ENCODE results near the gene AQP2.

AQP2 gene

GRCh38 chr12:49941556-49942511, 8.7 kb upstream of the AQP2 start:
- no peak for DNase-seq (ENCODE audit: low spot score)

GRCh38 chr12:49942512-49942893, 8.0 kb upstream of the AQP2 start:
- DNase-seq (ENCODE audit: low spot score), result no peak

- DNase-seq (ENCODE audit: low spot score), result no peak
These were observed 7.5 kb upstream of the AQP2 start for GRCh38 chr12:49942921-49943624.

- no peak for DNase-seq (ENCODE audit: low spot score)
These were observed 6.9 kb upstream of the AQP2 start for GRCh38 chr12:49943625-49943960.

- no peak for DNase-seq (ENCODE audit: low spot score)
These were observed 6.5 kb upstream of the AQP2 start for GRCh38 chr12:49944046-49944445.

- DNase-seq (ENCODE audit: low spot score), result no peak
These were observed 5.8 kb upstream of the AQP2 start for GRCh38 chr12:49944718-49945117.

- peak; percentile 86 for DNase-seq (ENCODE audit: low spot score)
These were observed 5.0 kb upstream of the AQP2 start for GRCh38 chr12:49945394-49946080.

GRCh38 chr12:49946086-49946485, 4.5 kb upstream of the AQP2 start:
- no peak for DNase-seq (ENCODE audit: low spot score)

- DNase-seq (ENCODE audit: low spot score), result no peak
These were observed 4.0 kb upstream of the AQP2 start for GRCh38 chr12:49946497-49946896.

GRCh38 chr12:49947593-49948226, 2.8 kb upstream of the AQP2 start:
- no peak for DNase-seq (ENCODE audit: low spot score)

GRCh38 chr12:49948866-49949845, 1.4 kb upstream of the AQP2 start:
- DNase-seq (ENCODE audit: low spot score), result no peak

GRCh38 chr12:49949866-49950265, 671 bp upstream of the AQP2 start:
- no peak for DNase-seq (ENCODE audit: low spot score)

- no peak for DNase-seq (ENCODE audit: low spot score)
These were observed 1.1 kb downstream of the AQP2 start for GRCh38 chr12:49951411-49952240.

GRCh38 chr12:49952391-49953055, 2.0 kb downstream of the AQP2 start:
- no peak for DNase-seq (ENCODE audit: low spot score)

- no peak for DNase-seq (ENCODE audit: low spot score)
These were observed 2.6 kb downstream of the AQP2 start for GRCh38 chr12:49953151-49953550.

GRCh38 chr12:49953961-49954846, 3.7 kb downstream of the AQP2 start:
- no peak for DNase-seq (ENCODE audit: low spot score)

- peak; percentile 16 for DNase-seq (ENCODE audit: low spot score)
These were observed 4.6 kb downstream of the AQP2 start for GRCh38 chr12:49954863-49955830.

Data from RKO (cell line).